Activated naive CD8-positive, alpha-beta T cell (primary cell): Measurements from ENCODE around the gene SLC25A21.

Source experiments
- H3K27ac Mint-ChIP-seq: one replicate; pipeline ENCODE4 v1.8.0; 2021; ENCODE audit warnings: mixed read lengths
- H3K27me3 Mint-ChIP-seq: one replicate; pipeline ENCODE4 v1.8.0; 2021; ENCODE audit warnings: mixed read lengths
- H3K36me3 Mint-ChIP-seq: one replicate; pipeline ENCODE4 v1.8.0; 2021; ENCODE audit warnings: mixed read lengths
- H3K4me1 Mint-ChIP-seq: one replicate; pipeline ENCODE4 v1.8.0; 2021; ENCODE audit warnings: low read depth, mixed read lengths
- H3K4me3 Mint-ChIP-seq: one replicate; pipeline ENCODE4 v1.8.0; 2021; ENCODE audit warnings: mild to moderate bottlenecking, mixed read lengths
- H3K9me3 Mint-ChIP-seq: one replicate; pipeline ENCODE4 v1.8.0; 2021; ENCODE audit warnings: low read depth, mixed read lengths

SLC25A21 gene

GRCh38 chr14:36845356-36846012 lies 326.9 kb downstream of the SLC25A21 start:
- Mint-ChIP-seq H3K4me3 (no peak overlapping the region), H3K27me3 (no peaks in the 10 kb centered on the region), H3K4me1 (no peaks in the 10 kb centered on the region), H3K36me3 (no peaks in the 10 kb centered on the region), H3K9me3 (no peaks in the 10 kb centered on the region), H3K27ac (no peak overlapping the region)

DNA sequence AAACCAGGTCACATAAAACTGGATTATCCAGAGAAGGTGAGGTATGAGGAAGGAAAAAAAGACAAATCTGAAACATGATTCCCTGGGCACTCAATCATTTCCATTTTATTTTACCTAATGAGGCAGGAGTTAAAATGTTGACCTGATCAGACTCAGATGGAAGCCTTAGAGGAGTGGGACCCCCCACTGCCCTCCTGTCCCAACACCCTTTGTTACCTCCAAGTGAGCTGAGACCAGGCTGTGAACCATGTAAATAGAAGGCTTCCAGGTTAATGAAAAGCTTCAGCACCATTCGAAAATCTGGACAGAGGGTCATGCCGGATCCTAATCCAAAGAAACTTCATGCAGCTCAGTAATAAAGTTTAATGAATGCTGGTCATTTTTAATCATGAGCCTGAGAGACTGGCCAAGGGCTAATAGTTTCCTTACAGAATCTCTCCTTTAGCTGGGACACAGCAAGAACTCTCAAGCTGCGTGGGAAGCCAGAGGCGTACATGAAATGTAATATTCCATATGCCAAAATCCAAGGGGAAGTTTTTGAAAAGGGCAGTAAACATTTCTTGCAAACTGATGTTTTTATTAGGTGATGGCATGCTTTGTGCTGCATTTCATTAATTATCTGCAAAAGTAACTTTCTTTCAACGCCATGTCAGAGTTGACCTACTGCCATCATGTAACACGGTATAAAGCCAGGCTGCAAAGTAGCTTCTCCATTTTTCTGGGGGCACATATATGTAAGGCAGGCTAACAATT lies 327.8 kb downstream of the SLC25A21 start:
- Mint-ChIP-seq H3K27ac (no peak overlapping the region), H3K9me3 (no peaks in the 10 kb centered on the region), H3K4me1 (no peaks in the 10 kb centered on the region), H3K36me3 (no peaks in the 10 kb centered on the region), H3K4me3 (no peak overlapping the region), H3K27me3 (no peaks in the 10 kb centered on the region)

GRCh38 chr14:36843410-36843809 lies 329.0 kb downstream of the SLC25A21 start:
- Mint-ChIP-seq H3K4me3 (no peak overlapping the region), H3K4me1 (no peaks in the 10 kb centered on the region), H3K27ac (no peak overlapping the region), H3K27me3 (no peaks in the 10 kb centered on the region), H3K9me3 (no peaks in the 10 kb centered on the region), H3K36me3 (no peaks in the 10 kb centered on the region)

- H3K27me3 Mint-ChIP-seq = no peaks in the 10 kb centered on the region
- H3K27ac Mint-ChIP-seq = no peak overlapping the region
- H3K4me3 Mint-ChIP-seq = no peak overlapping the region
- H3K36me3 Mint-ChIP-seq = no peaks in the 10 kb centered on the region
- H3K9me3 Mint-ChIP-seq = peaks cover 3% of the 10 kb centered on the region
- no peaks in the 10 kb centered on the region for H3K4me1 Mint-ChIP-seq
Measured at GRCh38 chr14:36835128-36835527, 337.3 kb downstream of the SLC25A21 start.

DNA sequence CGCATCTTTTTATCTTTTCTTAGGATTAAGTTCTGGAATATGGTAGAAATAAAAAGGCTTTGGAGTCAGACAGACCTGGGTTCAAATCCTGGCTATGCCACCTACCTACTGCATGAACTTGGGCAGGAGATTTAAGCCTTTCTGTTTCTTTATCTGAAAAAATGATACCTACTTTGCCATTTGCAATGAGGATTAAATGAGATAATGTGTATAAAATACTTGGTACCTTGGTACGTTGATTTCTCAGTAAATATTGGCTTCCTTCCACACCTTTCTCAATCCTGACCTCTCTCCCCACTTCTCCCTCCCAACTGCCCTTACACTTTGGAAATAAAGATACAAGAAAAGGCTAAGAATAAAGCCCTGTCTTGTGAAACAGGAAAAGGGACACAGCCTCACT lies 338.1 kb downstream of the SLC25A21 start:
- Mint-ChIP-seq H3K4me1 (no peaks in the 10 kb centered on the region), H3K9me3 (peaks cover 3% of the 10 kb centered on the region), H3K4me3 (no peak overlapping the region), H3K27ac (no peak overlapping the region), H3K36me3 (no peaks in the 10 kb centered on the region), H3K27me3 (no peaks in the 10 kb centered on the region)

GRCh38 chr14:36829547-36829946 lies 342.9 kb downstream of the SLC25A21 start:
- H3K27me3 Mint-ChIP-seq = no peaks in the 10 kb centered on the region
- H3K4me3 Mint-ChIP-seq = no peak overlapping the region
- H3K36me3 Mint-ChIP-seq = no peaks in the 10 kb centered on the region
- H3K4me1 Mint-ChIP-seq = no peaks in the 10 kb centered on the region
- H3K9me3 Mint-ChIP-seq = peaks cover 11% of the 10 kb centered on the region
- no peak overlapping the region for H3K27ac Mint-ChIP-seq

DNA sequence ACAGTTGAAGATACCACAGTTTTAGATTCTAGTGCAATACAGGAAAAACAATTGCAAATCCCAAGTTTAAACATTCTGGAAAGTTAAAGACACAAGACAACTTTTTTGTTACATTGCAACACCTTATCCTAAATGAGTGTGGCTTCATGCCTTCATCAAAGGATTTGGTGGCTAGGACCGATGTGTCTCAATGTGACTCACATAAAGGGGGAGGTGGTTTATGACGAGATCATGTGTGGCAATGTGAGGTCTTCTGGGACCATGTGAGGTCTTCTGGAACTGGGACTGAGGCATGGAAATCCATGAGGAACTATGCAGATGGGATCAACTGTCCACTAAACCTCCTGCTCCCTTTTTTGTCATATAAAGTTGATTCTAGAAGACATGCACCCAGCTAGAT lies 344.5 kb downstream of the SLC25A21 start:
- no peaks in the 10 kb centered on the region for H3K36me3 Mint-ChIP-seq

DNA sequence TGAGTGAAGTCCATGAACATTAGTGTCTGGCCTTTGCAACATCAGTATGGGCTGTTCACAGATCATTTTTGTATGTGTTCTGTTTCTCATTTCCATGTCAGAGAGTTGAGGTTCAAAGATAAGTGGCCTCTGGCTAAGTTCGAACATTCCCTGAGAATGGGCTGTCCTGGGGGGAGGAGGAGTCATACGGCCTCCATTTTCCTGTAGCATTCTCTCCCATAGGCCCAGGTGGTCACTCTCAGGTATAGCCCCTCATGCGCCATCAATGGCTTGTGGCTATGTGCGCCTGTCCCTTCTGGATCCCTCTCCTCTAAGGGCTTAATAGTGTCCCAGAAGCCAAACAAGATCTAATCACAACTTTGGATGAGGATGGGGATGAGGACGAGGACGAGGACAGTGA lies 345.8 kb downstream of the SLC25A21 start:
- Mint-ChIP-seq H3K4me3 (no peak overlapping the region), H3K9me3 (peaks cover 7% of the 10 kb centered on the region), H3K27ac (no peak overlapping the region), H3K27me3 (no peaks in the 10 kb centered on the region), H3K36me3 (no peaks in the 10 kb centered on the region), H3K4me1 (no peaks in the 10 kb centered on the region)

More for the DNA sequence above, 344.5 kb downstream of the SLC25A21 start:
- Mint-ChIP-seq H3K9me3 (peaks cover 7% of the 10 kb centered on the region), H3K27me3 (no peaks in the 10 kb centered on the region), H3K27ac (no peak overlapping the region), H3K4me1 (no peaks in the 10 kb centered on the region), H3K4me3 (no peak overlapping the region)

- H3K4me3 Mint-ChIP-seq = no peak overlapping the region
- H3K27me3 Mint-ChIP-seq = no peaks in the 10 kb centered on the region
Measured at GRCh38 chr14:36824854-36825253, 347.6 kb downstream of the SLC25A21 start.

GRCh38 chr14:36823651-36824050 lies 348.8 kb downstream of the SLC25A21 start:
- no peaks in the 10 kb centered on the region for H3K27me3 Mint-ChIP-seq
- H3K9me3 Mint-ChIP-seq = peaks cover 7% of the 10 kb centered on the region
- H3K4me1 Mint-ChIP-seq = no peaks in the 10 kb centered on the region
- no peak overlapping the region for H3K4me3 Mint-ChIP-seq
- H3K36me3 Mint-ChIP-seq = no peaks in the 10 kb centered on the region
- no peak overlapping the region for H3K27ac Mint-ChIP-seq

More at GRCh38 chr14:36824854-36825253, 347.6 kb downstream of the SLC25A21 start:
- Mint-ChIP-seq H3K4me1 (no peaks in the 10 kb centered on the region), H3K36me3 (no peaks in the 10 kb centered on the region), H3K27ac (no peak overlapping the region), H3K9me3 (peaks cover 7% of the 10 kb centered on the region)

DNA sequence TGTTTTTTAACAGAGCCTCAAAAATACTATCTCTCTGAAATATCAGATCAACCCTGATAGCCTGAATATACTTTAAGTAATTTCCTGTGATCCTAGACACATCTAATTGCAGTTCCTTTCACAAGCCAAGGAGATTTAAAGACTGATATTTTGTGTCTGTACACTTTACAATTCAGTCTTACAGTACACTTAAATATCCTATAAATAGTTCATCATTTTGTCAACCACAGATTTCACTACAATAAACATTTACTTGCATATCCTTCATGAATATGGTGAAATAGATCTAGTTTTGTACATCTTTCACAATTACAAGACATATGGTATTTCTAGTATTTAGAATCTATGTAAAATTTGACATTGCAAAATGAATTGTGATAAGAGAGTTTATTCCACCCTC lies 349.7 kb downstream of the SLC25A21 start:
- Mint-ChIP-seq H3K27me3 (no peaks in the 10 kb centered on the region), H3K27ac (no peak overlapping the region), H3K4me3 (no peak overlapping the region), H3K4me1 (no peaks in the 10 kb centered on the region), H3K9me3 (peaks cover 7% of the 10 kb centered on the region), H3K36me3 (no peaks in the 10 kb centered on the region)

GRCh38 chr14:36820901-36821300 lies 351.5 kb downstream of the SLC25A21 start:
- Mint-ChIP-seq H3K27ac (no peak overlapping the region), H3K27me3 (peaks cover 2% of the 10 kb centered on the region), H3K9me3 (peaks cover 3% of the 10 kb centered on the region), H3K36me3 (no peaks in the 10 kb centered on the region), H3K4me3 (no peak overlapping the region), H3K4me1 (no peaks in the 10 kb centered on the region)

DNA sequence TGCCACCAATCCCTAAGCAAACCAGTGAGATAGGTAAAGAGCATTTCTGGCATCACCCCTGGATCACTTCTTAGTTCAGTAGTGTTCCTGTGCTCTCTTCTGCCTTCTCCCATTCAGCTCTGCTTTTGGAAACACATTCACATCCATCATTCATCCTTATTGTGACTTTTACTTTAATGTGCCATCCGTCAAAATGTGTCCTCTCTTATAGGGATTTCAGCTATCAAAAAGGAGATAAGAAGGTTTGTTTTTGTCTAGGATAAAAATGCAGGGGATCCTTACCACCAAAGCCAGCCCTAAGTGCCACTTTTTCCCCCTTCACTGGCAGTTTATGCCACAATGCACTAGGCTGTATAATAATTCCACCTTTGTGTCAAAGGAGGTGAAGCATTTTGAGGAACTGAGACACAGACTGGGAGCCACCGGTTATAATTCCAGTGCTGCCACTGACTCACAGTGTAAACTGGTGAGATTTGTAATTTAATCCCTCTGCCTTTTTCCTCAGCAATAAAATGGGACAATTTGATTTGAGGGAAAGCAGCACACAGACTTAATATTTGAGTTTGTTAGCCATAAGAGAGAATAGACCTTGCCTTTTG lies 352.2 kb downstream of the SLC25A21 start:
- peaks cover 2% of the 10 kb centered on the region for H3K27me3 Mint-ChIP-seq
- no peak overlapping the region for H3K27ac Mint-ChIP-seq
- H3K4me3 Mint-ChIP-seq = no peak overlapping the region
- H3K9me3 Mint-ChIP-seq = no peaks in the 10 kb centered on the region
- no peaks in the 10 kb centered on the region for H3K4me1 Mint-ChIP-seq
- no peaks in the 10 kb centered on the region for H3K36me3 Mint-ChIP-seq

DNA sequence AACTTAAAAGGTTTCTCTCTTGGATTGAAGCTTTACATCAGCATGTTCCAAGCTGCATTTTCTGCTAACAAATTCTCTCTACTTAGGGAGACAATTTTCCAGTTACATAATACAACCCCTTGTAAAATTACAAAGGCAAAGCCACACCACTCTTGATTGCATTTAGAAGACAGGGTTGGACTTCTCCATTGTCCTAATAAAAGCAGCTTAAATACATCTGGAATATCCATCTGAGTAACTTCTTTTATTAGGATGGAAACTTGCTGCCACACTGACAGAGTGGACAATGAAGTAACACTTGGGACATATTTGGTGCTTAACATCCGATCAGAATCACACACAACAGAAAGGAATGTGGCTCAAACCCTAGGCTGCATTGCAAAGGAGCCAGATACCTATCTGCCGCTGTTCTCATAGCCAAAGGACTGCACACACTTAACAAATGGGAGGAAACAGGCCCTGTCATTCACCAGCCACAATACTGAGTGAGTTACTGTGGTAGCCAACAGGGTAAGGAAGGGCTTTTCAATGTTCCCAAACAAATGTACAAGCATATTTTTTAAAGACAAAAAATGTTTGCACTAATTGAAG lies 353.5 kb downstream of the SLC25A21 start:
- Mint-ChIP-seq H3K9me3 (no peaks in the 10 kb centered on the region), H3K4me1 (no peaks in the 10 kb centered on the region), H3K36me3 (no peaks in the 10 kb centered on the region), H3K27ac (no peak overlapping the region), H3K27me3 (peaks cover 2% of the 10 kb centered on the region), H3K4me3 (no peak overlapping the region)

DNA sequence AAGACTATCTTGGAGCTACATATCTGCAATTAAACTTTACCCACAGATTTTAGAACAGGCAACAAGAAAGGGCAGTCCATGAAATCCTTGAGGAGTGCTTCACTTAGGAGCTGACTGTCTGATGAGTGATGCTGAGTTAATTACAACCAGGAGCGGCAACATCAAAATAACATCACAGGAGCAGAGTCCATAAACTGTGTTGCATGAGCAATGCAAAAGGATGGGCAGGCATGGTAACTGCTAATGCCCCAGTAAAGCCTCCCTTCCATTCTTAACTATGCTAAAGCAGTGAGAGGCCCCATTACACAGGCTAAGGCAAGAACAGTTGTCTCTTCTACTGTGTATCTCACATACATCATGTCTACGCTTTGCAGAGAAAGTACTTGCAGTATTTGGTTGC lies 354.2 kb downstream of the SLC25A21 start:
- Mint-ChIP-seq H3K9me3 (no peaks in the 10 kb centered on the region), H3K4me3 (no peak overlapping the region), H3K27ac (no peak overlapping the region), H3K36me3 (no peaks in the 10 kb centered on the region), H3K27me3 (peaks cover 2% of the 10 kb centered on the region), H3K4me1 (no peaks in the 10 kb centered on the region)
